H1 (cell line): Measurements from ENCODE around the gene PI4K2A.

Experiments used
- CEBPB ChIP-seq: IDR thresholded peaks from 2 replicates; pipeline ENCODE4 v1.6.1; 2012; ENCODE audit warnings: low read depth, low read length
- CHD2 ChIP-seq: IDR thresholded peaks from 2 replicates; pipeline ENCODE4 v1.6.1; 2012; ENCODE audit warnings: low read length, improper control_type of control experiment
- CTCF ChIP-seq, 3 experiments: IDR thresholded peaks; 1 replicate in 2 of 3; 2 replicates in 1 of 3; pipeline versions ENCODE4 v1.5.1 to v1.6.1; 2011; ENCODE audit warnings: low read length in 3 of 3, mild to moderate bottlenecking in 3 of 3, inconsistent platforms in 2 of 3, low read depth in 1 of 3, moderate library complexity in 1 of 3; ENCODE audit not compliant: insufficient read depth in 1 of 3; ENCODE audit errors: control extremely low read depth in 1 of 3
- EZH2 ChIP-seq: fragments of 200-600 bp; sonication (generic); IDR thresholded peaks from 2 replicates; pipeline ENCODE4 v1.7.1; 2012; ENCODE audit warnings: low read depth, mild to moderate bottlenecking, moderate library complexity, low read length, inconsistent platforms; ENCODE audit not compliant: severe bottlenecking
- MAX ChIP-seq: IDR thresholded peaks from 2 replicates; pipeline ENCODE4 v1.6.1; 2012; ENCODE audit warnings: inconsistent platforms
- RAD21 ChIP-seq, 2 experiments: IDR thresholded peaks in 1 of 2; conservative IDR thresholded peaks in 1 of 2; 2 replicates each; pipeline ENCODE4 v1.6.1; 2011; ENCODE audit warnings: low read depth in 2 of 2, low read length in 2 of 2, improper control_type of control experiment in 1 of 2, inconsistent platforms in 1 of 2, mild to moderate bottlenecking in 1 of 2, moderate library complexity in 1 of 2
- SIX5 ChIP-seq: IDR thresholded peaks from 2 replicates; pipeline ENCODE4 v1.6.1; 2011; ENCODE audit warnings: mild to moderate bottlenecking, low read depth, low read length

- no peak for TF ChIP-seq MAX
- no peak for TF ChIP-seq CHD2
- TF ChIP-seq CEBPB, result no peak
- no peak for TF ChIP-seq CTCF (IDR thresholded peaks at IDR 0.05; ENCODE audit: control extremely low read depth in 1 of 3, insufficient read depth in 1 of 3, low read depth in 1 of 3, low read length in 3 of 3)
- TF ChIP-seq RAD21 (IDR thresholded peaks at IDR 0.05 in 1 of 2, conservative IDR thresholded peaks at IDR 0.05 in 1 of 2; ENCODE audit: low read depth in 2 of 2, low read length in 2 of 2), result no peak
- no peak for TF ChIP-seq EZH2
- no peak for TF ChIP-seq SIX5
Observed at GRCh38 chr10:97724341-97724941, 84.0 kb downstream of the PI4K2A start.
